Activated gamma-delta T cell treated with anti-CD3 and anti-CD28 coated beads, Interleukin-2, amount 50 U/mL, for 16 hours (primary cell): ENCODE measurements around the gene NXN.
"Not testable (repeated sequence)": the region's sequence is repeated elsewhere in the genome, so short reads cannot be mapped to it uniquely, and the experiment has no call there.

Experiments used
- DNase-seq: peaks from one replicate; pipeline ENCODE4 v3.0.0-alpha.2; 2020; ENCODE audit warnings: low read depth

The NXN gene

GRCh38 chr17:1006054-1006453, 26.5 kb upstream of the NXN start:
- no peak for DNase-seq

DNA sequence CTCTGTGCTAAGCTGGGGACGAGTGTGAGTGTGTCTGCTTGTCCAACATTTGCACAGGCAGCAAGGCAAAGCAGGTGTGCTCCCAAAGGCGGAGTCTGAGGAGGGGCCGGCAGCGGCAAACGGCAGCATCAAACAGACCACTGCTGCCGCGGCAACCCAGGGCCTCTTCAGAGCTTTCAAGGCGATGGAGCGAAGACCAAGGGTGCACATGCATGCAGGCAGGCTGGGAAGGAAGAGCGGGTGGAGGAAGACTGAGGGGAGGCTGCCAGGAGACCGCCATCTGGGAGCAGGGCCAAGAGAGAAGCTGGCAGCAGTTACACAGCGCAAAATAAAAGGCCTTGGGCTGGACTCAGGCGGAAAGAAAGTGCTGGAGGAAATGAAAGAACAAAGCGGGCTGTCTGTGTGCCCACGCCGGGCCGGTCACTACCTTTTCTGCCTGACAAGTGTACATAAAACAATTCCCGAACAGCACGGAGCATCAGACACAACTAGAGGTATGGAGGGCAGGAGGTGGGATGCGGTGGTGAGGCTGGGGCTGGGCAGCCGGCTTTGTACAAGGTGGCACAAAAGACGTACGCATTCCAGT, 25.9 kb upstream of the NXN start:
- no peak for DNase-seq

GRCh38 chr17:1004769-1005295, 25.3 kb upstream of the NXN start:
- no peak for DNase-seq

- DNase-seq: no peak
Observed at GRCh38 chr17:1003972-1004768, 24.6 kb upstream of the NXN start.

- DNase-seq: no peak
Observed at GRCh38 chr17:1003633-1003971, 24.0 kb upstream of the NXN start.

- DNase-seq: no peak
Observed at GRCh38 chr17:1002771-1003555, 23.4 kb upstream of the NXN start.

- no peak for DNase-seq
Observed at GRCh38 chr17:1002412-1002753, 22.8 kb upstream of the NXN start.

GRCh38 chr17:1001640-1002411, 22.2 kb upstream of the NXN start:
- no peak for DNase-seq

DNA sequence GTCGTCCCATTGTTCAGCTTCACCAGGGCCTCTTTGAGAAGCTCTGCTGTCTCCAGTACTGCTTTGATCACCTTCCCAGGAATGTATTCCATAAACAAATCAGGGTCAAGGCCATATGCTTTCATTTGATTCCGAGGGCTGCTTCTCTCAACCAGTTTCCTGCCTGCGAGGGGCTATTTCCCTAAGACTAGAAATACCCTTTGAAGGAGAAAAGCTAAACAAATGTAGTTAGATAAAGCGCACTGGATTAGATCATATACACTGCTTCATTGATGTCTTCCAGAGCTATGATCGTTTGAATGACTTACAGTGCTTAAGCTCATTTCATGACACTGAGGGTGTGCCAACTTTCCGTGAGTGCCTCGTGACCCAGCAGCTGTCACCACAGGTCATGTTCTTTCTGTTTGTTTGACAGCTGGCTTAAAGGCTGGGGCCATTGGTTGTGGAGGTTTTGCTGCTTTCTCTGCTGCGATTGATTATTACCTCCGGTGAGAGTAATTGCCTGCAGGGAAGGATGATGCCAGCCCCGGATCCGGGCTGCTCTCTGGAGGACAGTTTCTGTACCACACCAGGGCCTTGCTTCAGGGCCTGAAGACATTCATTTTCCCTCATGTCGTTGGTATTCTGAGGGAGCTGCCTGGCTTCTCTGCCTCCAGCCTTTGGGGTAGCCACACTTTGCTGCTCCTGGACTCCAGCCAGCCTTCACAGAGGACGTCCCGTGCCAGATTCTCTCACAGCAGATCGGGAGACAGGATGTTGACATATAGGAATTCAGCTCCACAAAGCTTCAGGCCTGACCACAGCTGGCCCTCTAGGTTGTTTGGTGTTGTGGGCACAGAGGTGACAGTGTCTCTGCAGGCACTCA, 21.3 kb upstream of the NXN start:
- no peak for DNase-seq

- DNase-seq: no peak
Observed at GRCh38 chr17:998111-998510, 18.5 kb upstream of the NXN start.

DNA sequence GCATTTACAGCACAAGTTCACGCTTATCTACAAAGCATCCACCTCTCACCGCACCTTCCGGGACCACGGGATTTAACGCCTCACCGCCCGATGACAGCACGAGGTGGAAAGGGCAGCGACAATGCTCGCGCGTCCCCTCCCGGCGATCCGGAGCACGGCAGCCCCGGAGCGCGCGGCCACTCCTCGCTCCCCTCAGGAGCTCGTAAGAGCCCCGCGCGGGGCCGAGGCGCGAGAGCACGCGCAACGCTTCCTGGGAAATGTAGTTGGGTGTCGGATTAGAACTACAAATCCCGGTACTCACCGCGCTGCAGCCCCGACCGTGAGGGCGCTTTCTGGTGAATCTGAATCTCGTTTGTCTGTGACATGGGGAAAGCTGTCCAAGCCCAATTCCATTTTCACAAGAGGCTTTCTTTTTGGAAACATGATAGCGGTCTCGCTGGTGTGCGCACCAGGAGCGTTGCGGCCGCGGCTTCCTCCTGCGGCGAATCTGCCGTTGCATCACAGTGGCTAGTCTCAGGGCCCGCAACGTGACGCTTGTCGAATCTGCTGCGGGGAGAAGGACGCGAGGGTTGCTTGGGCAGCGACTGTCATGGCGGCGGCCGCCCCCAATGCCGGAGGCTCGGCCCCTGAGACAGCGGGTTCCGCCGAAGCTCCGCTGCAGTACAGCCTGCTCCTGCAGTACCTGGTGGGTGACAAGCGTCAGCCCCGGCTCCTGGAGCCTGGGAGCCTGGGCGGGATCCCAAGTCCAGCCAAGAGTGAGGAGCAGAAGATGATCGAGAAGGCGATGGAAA, 17.2 kb upstream of the NXN start, which contains the start of gene TIMM22:
TSS of gene TIMM22 (plus strand) at position 576 of the 791 bp plus-strand sequence. CDS start at position 590, 14 bp downstream.
- DNase-seq: peak; percentile 87

- DNase-seq: not testable (repeated sequence)
Observed at GRCh38 chr17:995324-995723, 15.7 kb upstream of the NXN start.

DNA sequence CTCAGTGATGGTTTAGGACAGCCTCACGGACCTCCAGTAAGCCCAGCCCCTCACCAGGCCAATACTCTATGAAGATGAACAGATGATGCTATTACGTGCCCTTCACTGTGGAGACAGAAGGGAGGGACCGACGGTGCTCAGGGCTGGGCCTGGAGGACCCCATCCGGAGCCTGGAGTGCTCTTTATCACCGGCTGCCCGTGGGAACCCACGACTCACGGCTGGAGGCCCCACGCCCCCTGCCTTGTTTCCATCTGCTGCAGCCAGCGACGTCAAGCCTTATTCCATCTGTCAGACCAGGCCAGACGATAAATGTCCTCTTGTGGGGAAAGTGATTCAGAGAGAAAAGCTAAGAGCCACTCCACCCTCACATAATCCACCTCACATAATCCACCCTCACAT, 13.4 kb upstream of the NXN start:
- no peak for DNase-seq

GRCh38 chr17:988561-988960, 9.0 kb upstream of the NXN start:
- DNase-seq: no peak

GRCh38 chr17:987931-988330, 8.4 kb upstream of the NXN start:
- no peak for DNase-seq

DNA sequence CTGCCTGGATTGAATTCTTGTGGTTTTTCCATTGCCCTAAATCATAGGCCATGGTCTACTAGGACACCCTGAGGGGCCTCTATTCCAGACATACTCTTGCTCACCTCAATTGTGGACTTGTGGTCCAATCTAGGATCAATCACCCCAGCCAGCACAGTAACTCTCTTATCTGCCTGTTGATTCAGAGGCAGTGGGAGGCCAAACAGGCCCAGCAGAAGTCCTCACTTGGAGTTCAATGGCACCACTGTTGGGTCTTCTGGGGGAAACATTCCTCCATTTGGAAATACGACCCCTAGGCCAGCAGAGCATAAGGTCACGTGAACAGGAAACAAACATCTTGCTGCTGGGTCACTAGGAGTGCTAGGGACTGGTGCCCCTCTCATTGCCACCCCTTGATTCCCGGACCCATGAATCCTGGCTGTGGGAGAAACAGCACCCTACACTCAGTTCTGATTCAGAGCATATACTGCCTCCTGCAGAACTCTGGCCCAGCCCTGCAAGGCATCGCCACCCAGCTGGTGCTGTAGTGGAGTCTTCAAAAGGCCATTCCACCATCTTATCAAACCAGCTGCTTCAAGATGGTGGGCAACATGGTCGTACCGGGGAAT, 6.8 kb upstream of the NXN start:
- DNase-seq: no peak

DNA sequence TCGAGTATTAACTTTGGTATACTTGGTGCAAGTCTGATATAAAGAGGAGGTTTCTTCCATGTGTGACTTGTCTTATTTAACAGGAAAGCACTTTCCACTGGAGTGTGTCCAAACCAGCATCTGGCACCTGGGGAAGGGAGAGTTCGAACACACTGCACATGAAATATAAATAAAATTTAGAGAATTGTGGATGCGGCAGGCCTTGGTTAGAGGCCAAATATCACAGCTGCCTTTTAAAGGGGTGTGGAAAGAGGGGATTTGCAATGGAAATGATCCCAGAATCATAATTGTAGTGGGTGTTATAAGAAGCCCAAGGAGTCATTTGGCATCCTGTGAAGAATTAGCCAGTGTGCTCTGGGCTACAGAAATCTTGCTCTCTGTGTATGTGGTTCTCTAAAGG, 4.3 kb upstream of the NXN start:
- no peak for DNase-seq

DNA sequence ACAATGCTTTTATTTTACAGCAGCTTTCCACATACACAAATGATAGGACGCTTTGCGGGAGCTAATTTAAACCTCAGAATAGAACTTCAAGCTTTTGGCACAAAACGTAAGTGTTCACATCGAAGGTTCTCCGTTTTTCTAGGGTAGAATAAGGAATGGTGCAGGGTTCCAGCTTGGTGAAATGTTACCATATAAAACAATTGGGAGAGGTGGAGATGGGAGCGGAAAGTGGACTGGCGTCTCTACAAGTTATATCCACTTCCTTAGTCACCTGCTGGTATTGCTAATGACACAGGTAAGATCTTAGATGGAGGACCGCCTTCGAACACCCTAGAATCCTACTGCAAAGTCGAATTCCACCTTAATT, 1.7 kb upstream of the NXN start:
- DNase-seq: no peak

DNA sequence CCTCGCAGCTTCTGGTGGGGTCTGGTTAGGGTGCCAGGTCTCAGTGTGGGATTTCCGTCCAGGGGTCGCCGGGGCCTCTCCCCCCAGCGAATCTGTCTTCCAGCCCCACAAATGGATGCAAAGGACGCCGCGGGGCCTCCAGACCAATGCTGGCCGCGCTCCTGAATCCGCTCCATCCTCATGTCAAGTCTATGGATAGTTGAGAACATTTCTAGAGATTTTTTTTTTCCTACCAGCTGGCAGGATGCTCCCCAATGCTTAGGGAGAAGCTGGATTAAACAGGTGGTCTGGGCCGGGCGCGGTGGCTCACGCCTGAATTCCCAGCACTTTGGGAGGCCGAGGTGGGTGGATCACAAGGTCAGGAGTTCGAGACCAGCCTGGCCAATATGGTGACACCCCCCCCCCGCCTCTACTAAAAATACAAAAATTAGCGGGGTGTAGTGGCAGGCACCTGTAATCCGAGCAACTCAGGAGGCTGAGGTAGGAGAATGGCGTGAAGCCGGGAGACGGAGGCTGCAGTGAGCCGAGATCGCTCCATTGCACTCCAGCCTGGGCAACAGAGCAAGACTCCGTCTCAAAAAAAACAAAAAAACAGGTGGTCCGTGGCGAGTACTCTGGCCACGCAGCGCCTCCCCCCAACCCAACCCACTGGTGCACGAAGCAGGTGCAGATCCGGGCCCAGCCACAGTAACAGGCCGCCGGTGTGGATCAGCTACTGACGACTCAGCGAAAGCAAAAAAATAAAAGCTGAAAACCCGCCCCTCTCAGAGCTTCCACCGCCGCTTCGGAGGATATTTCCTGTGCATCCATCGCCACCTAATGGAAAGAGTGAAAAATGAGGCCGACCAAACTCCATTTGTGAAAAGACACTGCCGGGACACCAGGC, 1.1 kb upstream of the NXN start:
- peak; percentile 52 for DNase-seq
